Measurements from ENCODE around the gene RNF150.

Gene RNF150

GRCh38 chr4:141021397-141022110 is 111.7 kb downstream of the RNF150 start:
- DNase-seq, result no peak

GRCh38 chr4:141020801-141021261 is 112.4 kb downstream of the RNF150 start:
- DNase-seq, result no peak

GRCh38 chr4:141019768-141020167 is 113.5 kb downstream of the RNF150 start:
- no peak for DNase-seq

GRCh38 chr4:141016117-141016798 is 117.0 kb downstream of the RNF150 start:
- DNase-seq, result no peak

- no peak for DNase-seq
These were observed 119.4 kb downstream of the RNF150 start for GRCh38 chr4:141013899-141014298.

GRCh38 chr4:141011901-141012315 is 121.4 kb downstream of the RNF150 start:
- no peak for DNase-seq

GRCh38 chr4:141009931-141010330 is 123.3 kb downstream of the RNF150 start:
- no peak for DNase-seq

- no peak for DNase-seq
These were observed 124.1 kb downstream of the RNF150 start for GRCh38 chr4:141009129-141009528.

GRCh38 chr4:141006242-141006802 is 126.9 kb downstream of the RNF150 start:
- DNase-seq, result no peak

GRCh38 chr4:141004823-141005222 is 128.4 kb downstream of the RNF150 start:
- no peak for DNase-seq

GRCh38 chr4:141003193-141003592 is 130.1 kb downstream of the RNF150 start:
- no peak for DNase-seq

- no peak for DNase-seq
These were observed 130.9 kb downstream of the RNF150 start for GRCh38 chr4:141002323-141002805.

- DNase-seq, result no peak
These were observed 136.5 kb downstream of the RNF150 start for GRCh38 chr4:140996766-140997165.

- no peak for DNase-seq
These were observed 138.2 kb downstream of the RNF150 start for GRCh38 chr4:140995058-140995457.

GRCh38 chr4:140994015-140994414 is 139.3 kb downstream of the RNF150 start:
- DNase-seq, result no peak

GRCh38 chr4:140993370-140993769 is 139.9 kb downstream of the RNF150 start:
- no peak for DNase-seq

- no peak for DNase-seq
These were observed 143.3 kb downstream of the RNF150 start for GRCh38 chr4:140989944-140990343.

GRCh38 chr4:140986045-140986444 is 147.2 kb downstream of the RNF150 start:
- no peak for DNase-seq

- DNase-seq, result no peak
These were observed 150.5 kb downstream of the RNF150 start for GRCh38 chr4:140982613-140983340.

- DNase-seq, result no peak
These were observed 152.7 kb downstream of the RNF150 start for GRCh38 chr4:140980426-140981200.

GRCh38 chr4:140976768-140977167 is 156.5 kb downstream of the RNF150 start:
- DNase-seq, result no peak

GRCh38 chr4:140971077-140971792 is 162.0 kb downstream of the RNF150 start:
- no peak for DNase-seq
